BLaER1 (cell line): ENCODE results near the gene BBS1.

Experiments
- H3K27ac ChIP-seq: shearing (Covaris generic); formaldehyde crosslinking; 2 replicates; pipeline ENCODE4 v1.8.1; 2022
- H3K27me3 ChIP-seq: shearing (Covaris generic); formaldehyde crosslinking; 2 replicates; pipeline ENCODE4 v1.8.1; 2022
- H3K36me3 ChIP-seq: shearing (Covaris generic); formaldehyde crosslinking; 2 replicates; pipeline ENCODE4 v1.8.1; 2022
- H3K4me1 ChIP-seq: shearing (Covaris generic); formaldehyde crosslinking; 2 replicates; pipeline ENCODE4 v1.8.1; 2022
- H3K4me2 ChIP-seq: shearing (Covaris generic); formaldehyde crosslinking; 2 replicates; pipeline ENCODE4 v1.8.1; 2022
- H3K4me3 ChIP-seq: shearing (Covaris generic); formaldehyde crosslinking; 2 replicates; pipeline ENCODE4 v1.8.1; 2022
- H3K9ac ChIP-seq: shearing (Covaris generic); formaldehyde crosslinking; 2 replicates; pipeline ENCODE4 v1.8.1; 2022
- H3K9me3 ChIP-seq: shearing (Covaris generic); formaldehyde crosslinking; 2 replicates; pipeline ENCODE4 v1.8.1; 2022
- H4K20me1 ChIP-seq: shearing (Covaris generic); formaldehyde crosslinking; 2 replicates; pipeline ENCODE4 v1.8.1; 2022
- Cebpa-rat ChIP-seq: shearing (Covaris generic); IDR thresholded peaks from 2 replicates; pipeline ENCODE4 v1.8.1; 2022

Gene BBS1

DNA sequence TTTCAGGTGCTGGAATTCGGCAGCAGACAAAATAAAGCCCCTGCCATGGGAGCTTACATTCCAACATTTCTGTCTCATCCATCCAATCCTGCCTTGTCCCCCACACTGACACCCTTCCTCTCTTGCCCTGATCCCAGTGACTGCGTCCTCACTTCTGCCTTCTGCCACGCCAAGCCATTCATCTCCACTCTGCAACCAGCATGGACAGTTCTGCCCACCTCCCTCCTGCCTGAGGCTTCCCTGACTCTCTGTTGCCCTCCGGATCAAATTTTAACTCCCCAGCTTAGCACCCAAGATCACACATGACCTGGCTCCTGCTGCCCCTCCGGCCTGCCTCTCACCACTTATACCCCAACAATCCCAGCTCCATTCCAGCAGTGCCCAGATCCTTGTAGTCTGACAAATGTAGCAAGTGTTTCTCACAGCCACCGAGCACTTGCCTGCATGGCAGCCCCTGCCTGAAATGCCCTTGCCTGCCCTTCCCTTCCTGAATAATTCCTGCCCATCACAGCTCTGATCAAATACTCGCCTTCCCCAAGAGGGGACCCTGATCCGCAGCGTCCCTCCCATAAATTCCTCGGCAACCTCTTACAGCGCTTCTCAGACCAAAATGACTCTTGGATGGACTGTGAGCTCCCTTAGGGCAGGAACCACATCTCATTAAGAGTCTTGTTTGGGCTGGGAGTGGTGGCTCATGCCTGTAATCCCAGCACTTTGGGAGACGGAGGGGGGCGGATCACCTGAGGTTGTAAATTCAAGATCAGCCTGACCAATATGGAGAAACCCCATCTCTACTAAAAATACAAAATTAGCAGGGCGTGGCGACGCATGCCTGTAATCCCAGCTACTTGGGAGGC, 38.6 kb downstream of the BBS1 start:
- Histone ChIP-seq H3K4me2 (no peak overlapping the region), H4K20me1 (no peaks in the 10 kb centered on the region), H3K9me3 (no peaks in the 10 kb centered on the region), H3K9ac (no peak overlapping the region), H3K4me1 (peaks cover 32% of the 10 kb centered on the region), H3K4me3 (no peak overlapping the region), H3K36me3 (no peaks in the 10 kb centered on the region), H3K27me3 (no peaks in the 10 kb centered on the region), H3K27ac (no peak overlapping the region)
- no peak for TF ChIP-seq Cebpa-rat

DNA sequence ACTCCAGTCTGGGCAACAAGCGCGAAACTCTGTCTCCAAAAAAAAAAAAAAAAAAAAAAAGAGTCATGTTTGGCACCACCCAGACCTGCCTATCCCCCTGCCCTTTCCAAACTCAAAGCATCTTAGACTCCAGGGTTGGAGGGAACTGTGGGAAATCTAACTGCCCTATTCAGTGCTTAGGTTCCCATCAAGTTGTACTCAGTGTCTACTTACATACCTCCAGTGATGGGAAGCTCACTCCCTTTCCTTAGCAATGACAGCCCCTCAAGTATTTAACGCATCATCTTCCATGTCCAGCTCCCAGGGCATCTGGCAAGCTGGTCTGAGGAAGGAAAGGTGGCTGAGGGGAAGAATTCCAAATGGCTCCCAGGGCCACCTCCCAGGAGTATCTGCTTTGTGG, 39.3 kb downstream of the BBS1 start:
- Histone ChIP-seq H3K9ac (no peak overlapping the region), H3K4me3 (no peak overlapping the region), H3K36me3 (no peaks in the 10 kb centered on the region), H3K4me2 (no peak overlapping the region), H3K27me3 (no peaks in the 10 kb centered on the region), H3K9me3 (no peaks in the 10 kb centered on the region), H4K20me1 (no peaks in the 10 kb centered on the region), H3K27ac (no peak overlapping the region), H3K4me1 (peaks cover 25% of the 10 kb centered on the region)
- TF ChIP-seq Cebpa-rat = no peak

DNA sequence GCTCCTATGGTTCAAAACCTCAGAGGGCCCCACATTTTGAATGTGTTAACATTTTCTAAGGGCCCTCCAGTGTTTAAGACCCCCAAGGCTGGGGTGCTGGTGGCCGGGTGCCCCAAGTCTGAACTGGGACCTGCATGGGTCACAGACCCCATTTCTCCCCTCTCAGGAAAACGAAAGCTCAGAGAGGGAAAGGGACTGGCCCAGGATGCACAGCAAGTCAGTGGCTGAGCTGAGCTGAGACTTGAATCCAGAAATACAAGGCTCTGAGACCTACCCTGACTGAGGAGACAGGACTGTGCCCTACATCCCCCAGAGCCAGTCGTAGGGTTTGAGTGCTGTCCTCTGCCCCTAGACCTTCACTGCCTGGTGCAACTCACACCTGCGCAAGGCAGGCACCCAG, 40.5 kb downstream of the BBS1 start:
- Histone ChIP-seq H3K9ac (no peak overlapping the region), H4K20me1 (no peaks in the 10 kb centered on the region), H3K27me3 (no peaks in the 10 kb centered on the region), H3K4me3 (no peak overlapping the region), H3K9me3 (no peaks in the 10 kb centered on the region), H3K27ac (no peak overlapping the region), H3K4me2 (no peak overlapping the region), H3K36me3 (no peaks in the 10 kb centered on the region), H3K4me1 (peaks cover 19% of the 10 kb centered on the region)
- no peak for TF ChIP-seq Cebpa-rat

DNA sequence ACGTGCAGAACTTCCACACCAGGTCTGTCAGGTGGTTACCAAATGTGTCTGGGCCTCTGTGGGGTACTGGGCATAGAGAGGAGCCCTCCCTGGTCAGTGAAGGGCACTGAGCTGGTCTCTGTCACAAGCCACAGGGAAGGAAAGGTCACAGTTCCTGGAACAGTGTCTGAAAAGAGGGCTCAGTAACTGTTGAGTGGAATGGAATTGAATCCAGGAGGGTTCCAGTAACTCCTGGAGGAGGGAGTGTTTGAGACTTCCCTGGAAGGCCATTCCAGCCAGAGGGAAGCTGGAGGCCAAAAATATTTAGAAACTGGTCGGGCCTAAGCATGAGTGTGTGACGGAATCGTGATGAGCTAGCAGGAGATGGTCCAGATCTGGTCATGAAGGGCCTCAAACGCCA, 44.2 kb downstream of the BBS1 start:
- Histone ChIP-seq H3K4me2 (no peak overlapping the region), H3K4me3 (no peak overlapping the region), H3K27me3 (no peaks in the 10 kb centered on the region), H3K9ac (no peak overlapping the region), H3K36me3 (no peaks in the 10 kb centered on the region), H3K4me1 (no peaks in the 10 kb centered on the region), H3K27ac (no peak overlapping the region), H4K20me1 (no peaks in the 10 kb centered on the region), H3K9me3 (no peaks in the 10 kb centered on the region)
- no peak for TF ChIP-seq Cebpa-rat

DNA sequence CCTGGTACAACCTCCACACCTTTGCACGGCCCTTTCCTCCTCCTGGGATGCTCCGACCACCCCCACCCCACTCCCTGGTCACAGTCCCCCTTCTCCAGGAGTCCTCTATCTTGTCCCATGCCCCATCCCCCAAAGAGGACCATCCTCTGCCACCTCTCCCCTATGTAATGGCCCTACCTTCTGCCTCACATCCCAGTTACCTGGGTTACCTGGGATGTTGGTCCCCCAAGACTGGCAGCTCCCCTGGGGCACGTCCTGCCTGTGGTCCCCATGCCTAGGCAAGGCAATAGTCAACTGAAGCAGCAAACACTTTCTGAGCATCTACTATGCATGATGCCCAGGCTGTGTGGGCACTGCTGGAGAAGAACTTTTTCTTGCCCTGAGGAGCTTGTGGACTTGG, 45.0 kb downstream of the BBS1 start:
- H3K9me3 ChIP-seq = no peaks in the 10 kb centered on the region
- no peak for TF ChIP-seq Cebpa-rat
- H3K4me2 ChIP-seq = no peak overlapping the region
- H3K36me3 ChIP-seq = no peaks in the 10 kb centered on the region
- no peaks in the 10 kb centered on the region for H3K4me1 ChIP-seq
- H4K20me1 ChIP-seq = no peaks in the 10 kb centered on the region
- no peak overlapping the region for H3K9ac ChIP-seq
- no peak overlapping the region for H3K27ac ChIP-seq
- H3K4me3 ChIP-seq = no peak overlapping the region
- H3K27me3 ChIP-seq = no peaks in the 10 kb centered on the region

DNA sequence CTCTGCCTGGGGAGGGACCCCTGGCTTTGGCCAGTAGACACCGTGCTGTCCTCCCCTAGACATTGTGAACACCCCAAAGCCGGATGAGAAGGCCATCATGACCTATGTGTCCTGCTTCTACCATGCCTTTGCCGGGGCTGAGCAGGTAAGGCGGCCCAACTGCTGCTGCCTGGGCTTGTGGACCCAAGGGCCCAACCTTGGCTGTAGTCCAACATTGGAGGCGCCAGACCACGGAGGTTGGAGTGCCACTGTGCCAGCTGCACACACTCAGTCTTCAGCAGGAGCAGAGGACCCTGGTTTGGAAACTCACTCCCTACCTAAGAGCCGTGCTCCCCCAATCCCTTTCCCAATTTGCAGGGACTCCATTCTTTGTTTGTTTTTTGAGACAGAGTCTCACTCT, 45.7 kb downstream of the BBS1 start:
- Histone ChIP-seq H3K4me3 (no peak overlapping the region), H4K20me1 (no peaks in the 10 kb centered on the region), H3K4me1 (no peaks in the 10 kb centered on the region), H3K36me3 (no peaks in the 10 kb centered on the region), H3K27me3 (no peaks in the 10 kb centered on the region), H3K27ac (no peak overlapping the region), H3K4me2 (no peak overlapping the region), H3K9me3 (no peaks in the 10 kb centered on the region), H3K9ac (no peak overlapping the region)
- TF ChIP-seq Cebpa-rat = no peak

DNA sequence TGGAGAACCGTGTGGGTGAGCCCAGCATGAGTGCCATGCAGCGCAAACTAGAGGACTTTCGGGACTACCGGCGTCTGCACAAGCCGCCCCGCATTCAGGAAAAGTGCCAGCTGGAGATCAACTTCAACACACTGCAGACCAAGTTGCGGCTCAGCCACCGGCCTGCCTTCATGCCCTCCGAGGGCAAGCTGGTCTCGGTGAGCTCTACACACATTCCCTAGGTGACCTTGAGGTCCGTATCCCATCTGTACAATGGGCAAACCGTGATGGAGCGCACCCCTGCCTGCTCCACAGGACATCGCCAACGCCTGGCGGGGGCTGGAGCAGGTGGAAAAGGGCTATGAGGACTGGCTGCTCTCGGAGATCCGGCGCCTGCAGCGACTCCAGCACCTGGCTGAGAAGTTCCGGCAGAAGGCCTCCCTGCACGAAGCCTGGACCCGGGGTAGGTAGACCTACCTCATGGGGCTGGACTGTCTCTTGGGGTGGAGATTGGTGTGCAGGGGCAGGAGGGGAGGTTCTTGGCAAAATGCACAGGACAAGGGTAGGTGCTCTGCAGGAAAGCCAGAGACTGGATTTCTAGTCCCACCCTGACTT, 47.4 kb downstream of the BBS1 start:
- H3K27ac ChIP-seq = no peak overlapping the region
- no peak overlapping the region for H3K9ac ChIP-seq
- H3K4me3 ChIP-seq = no peak overlapping the region
- no peak overlapping the region for H3K4me2 ChIP-seq
- no peaks in the 10 kb centered on the region for H3K9me3 ChIP-seq
- no peaks in the 10 kb centered on the region for H3K36me3 ChIP-seq
- H3K27me3 ChIP-seq = no peaks in the 10 kb centered on the region
- no peaks in the 10 kb centered on the region for H3K4me1 ChIP-seq
- no peak for TF ChIP-seq Cebpa-rat
- H4K20me1 ChIP-seq = no peaks in the 10 kb centered on the region

DNA sequence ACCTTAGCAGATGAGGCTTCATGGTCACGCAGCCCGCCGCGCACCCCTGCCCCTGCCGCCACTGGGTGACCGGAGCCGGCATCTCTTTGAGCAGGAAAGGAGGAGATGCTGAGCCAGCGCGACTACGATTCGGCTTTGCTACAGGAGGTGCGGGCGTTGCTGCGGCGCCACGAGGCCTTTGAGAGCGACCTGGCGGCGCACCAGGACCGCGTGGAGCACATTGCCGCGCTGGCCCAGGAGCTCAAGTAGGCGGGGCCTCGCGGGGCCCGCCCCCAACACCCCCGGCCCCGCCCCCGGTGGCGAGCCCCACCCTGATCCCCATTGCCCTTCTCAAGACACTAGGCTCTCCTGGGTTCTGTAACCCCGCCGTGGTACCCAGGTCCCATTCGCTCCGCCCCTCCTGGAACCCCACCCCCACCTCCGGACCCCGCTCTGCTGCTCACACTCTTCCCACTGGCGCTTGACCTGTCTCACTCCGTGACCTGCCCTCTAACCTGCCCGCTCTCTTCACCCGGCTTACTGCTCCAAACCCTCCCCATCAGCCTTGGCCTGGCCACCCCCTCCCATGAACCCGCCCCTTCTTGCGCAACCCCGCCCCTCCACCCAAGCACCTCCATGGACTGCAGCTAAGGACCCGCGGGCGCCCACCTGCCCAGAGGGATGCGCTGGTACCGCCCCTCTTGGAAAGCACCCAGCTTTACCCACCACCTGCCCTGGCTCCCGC, 48.9 kb downstream of the BBS1 start:
- Histone ChIP-seq H3K4me2 (no peak overlapping the region), H3K27ac (no peak overlapping the region), H3K4me3 (no peak overlapping the region), H3K9ac (no peak overlapping the region), H3K27me3 (no peaks in the 10 kb centered on the region), H3K36me3 (no peaks in the 10 kb centered on the region), H4K20me1 (no peaks in the 10 kb centered on the region), H3K4me1 (no peaks in the 10 kb centered on the region), H3K9me3 (no peaks in the 10 kb centered on the region)
- TF ChIP-seq Cebpa-rat = no peak

DNA sequence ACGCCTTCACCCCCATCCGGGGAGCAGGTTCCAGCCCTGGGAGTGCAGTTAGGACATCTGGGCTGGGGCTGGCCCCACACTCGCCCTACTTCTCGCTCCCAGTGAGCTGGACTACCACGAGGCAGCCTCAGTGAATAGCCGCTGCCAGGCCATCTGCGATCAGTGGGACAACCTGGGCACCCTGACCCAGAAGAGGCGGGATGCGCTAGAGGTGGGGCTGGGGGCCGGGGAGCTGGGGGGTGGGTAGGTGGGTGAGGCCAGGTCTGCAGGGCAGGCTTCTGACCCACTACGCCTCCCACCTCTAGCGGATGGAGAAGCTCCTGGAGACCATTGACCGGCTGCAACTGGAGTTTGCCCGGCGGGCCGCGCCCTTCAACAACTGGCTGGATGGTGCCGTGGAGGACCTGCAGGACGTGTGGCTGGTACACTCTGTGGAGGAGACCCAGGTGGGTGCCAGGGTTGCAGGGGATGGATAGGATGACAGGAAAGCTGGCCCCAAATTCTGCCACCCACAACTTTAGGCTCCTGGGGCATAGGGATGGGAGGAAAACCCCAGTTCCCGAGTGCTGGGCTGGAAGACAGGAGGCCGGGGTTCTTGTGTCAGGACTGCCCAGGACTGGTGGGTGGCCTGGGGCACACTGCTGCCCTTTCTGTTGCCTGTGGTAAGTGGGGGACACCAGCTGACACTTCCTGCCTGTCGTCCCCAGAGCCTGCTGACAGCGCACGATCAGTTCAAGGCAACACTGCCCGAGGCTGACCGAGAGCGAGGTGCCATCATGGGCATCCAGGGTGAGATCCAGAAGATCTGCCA, 49.6 kb downstream of the BBS1 start:
- Histone ChIP-seq H4K20me1 (no peaks in the 10 kb centered on the region), H3K4me3 (no peak overlapping the region), H3K36me3 (no peaks in the 10 kb centered on the region), H3K4me2 (no peak overlapping the region), H3K9me3 (no peaks in the 10 kb centered on the region), H3K9ac (no peak overlapping the region), H3K27ac (no peak overlapping the region), H3K4me1 (no peaks in the 10 kb centered on the region), H3K27me3 (no peaks in the 10 kb centered on the region)
- TF ChIP-seq Cebpa-rat = no peak
